ENCODE measurements around the gene PCSK9. TPM values are rescaled to one million over a fixed set of nuclear protein-coding genes. Genes with fewer than 3 reads are reported as not detected.

PCSK9 gene
- total RNA-seq, 1 donor from 2014 or later = 6.8 TPM

GRCh38 chr1:55045430-55045829, 6.1 kb downstream of the PCSK9 start:
- DNase-seq (ENCODE audit: low spot score) = no peak
- Mint-ChIP-seq H3K36me3 (ENCODE audit: low read depth, unreplicated experiment) (no peaks in the 10 kb centered on the region), H3K27ac (ENCODE audit: unreplicated experiment) (no peak overlapping the region), H3K9me3 (ENCODE audit: unreplicated experiment) (no peaks in the 10 kb centered on the region), H3K4me1 (ENCODE audit: unreplicated experiment) (no peaks in the 10 kb centered on the region), H3K27me3 (ENCODE audit: unreplicated experiment) (peaks cover 10% of the 10 kb centered on the region), H3K4me3 (ENCODE audit: unreplicated experiment) (no peak overlapping the region)
- TF ChIP-seq, protein P1, sequence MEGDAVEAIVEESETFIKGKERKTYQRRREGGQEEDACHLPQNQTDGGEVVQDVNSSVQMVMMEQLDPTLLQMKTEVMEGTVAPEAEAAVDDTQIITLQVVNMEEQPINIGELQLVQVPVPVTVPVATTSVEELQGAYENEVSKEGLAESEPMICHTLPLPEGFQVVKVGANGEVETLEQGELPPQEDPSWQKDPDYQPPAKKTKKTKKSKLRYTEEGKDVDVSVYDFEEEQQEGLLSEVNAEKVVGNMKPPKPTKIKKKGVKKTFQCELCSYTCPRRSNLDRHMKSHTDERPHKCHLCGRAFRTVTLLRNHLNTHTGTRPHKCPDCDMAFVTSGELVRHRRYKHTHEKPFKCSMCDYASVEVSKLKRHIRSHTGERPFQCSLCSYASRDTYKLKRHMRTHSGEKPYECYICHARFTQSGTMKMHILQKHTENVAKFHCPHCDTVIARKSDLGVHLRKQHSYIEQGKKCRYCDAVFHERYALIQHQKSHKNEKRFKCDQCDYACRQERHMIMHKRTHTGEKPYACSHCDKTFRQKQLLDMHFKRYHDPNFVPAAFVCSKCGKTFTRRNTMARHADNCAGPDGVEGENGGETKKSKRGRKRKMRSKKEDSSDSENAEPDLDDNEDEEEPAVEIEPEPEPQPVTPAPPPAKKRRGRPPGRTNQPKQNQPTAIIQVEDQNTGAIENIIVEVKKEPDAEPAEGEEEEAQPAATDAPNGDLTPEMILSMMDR (IDR thresholded peaks at IDR 0.05; ENCODE audit: unreplicated experiment) = no peak

- Mint-ChIP-seq H3K27me3 (ENCODE audit: unreplicated experiment) (peaks cover 9% of the 10 kb centered on the region), H3K4me3 (ENCODE audit: unreplicated experiment) (no peak overlapping the region), H3K36me3 (ENCODE audit: low read depth, unreplicated experiment) (no peaks in the 10 kb centered on the region), H3K9me3 (ENCODE audit: unreplicated experiment) (no peaks in the 10 kb centered on the region), H3K4me1 (ENCODE audit: unreplicated experiment) (peaks cover 11% of the 10 kb centered on the region), H3K27ac (ENCODE audit: unreplicated experiment) (no peak overlapping the region)
- no peak for DNase-seq (ENCODE audit: low spot score)
- TF ChIP-seq, protein P1 (IDR thresholded peaks at IDR 0.05; ENCODE audit: unreplicated experiment) = no peak
These were observed 7.5 kb downstream of the PCSK9 start for GRCh38 chr1:55046871-55047270.

DNA sequence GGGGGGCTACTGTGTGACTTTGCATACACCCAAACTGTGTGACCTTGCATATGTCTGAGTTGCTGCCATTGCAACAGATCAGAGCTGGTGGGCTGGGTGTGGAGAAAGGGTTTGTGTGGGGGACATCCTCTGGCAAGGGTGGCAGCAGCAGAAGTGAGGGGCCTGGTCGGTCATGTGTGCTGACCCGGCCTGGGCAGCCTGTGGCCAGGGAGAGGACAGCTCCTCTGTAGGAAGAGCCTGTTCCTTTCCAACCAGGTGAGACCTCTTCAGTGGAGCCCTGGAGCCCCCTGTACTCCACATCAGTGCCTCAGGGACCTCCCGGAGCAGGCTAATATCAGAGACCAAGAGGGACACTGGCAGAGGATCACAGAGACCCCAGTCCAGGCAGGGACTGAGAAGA, 8.3 kb downstream of the PCSK9 start:
- Mint-ChIP-seq H3K27ac (ENCODE audit: unreplicated experiment) (no peak overlapping the region), H3K4me1 (ENCODE audit: unreplicated experiment) (peaks cover 12% of the 10 kb centered on the region)

DNA sequence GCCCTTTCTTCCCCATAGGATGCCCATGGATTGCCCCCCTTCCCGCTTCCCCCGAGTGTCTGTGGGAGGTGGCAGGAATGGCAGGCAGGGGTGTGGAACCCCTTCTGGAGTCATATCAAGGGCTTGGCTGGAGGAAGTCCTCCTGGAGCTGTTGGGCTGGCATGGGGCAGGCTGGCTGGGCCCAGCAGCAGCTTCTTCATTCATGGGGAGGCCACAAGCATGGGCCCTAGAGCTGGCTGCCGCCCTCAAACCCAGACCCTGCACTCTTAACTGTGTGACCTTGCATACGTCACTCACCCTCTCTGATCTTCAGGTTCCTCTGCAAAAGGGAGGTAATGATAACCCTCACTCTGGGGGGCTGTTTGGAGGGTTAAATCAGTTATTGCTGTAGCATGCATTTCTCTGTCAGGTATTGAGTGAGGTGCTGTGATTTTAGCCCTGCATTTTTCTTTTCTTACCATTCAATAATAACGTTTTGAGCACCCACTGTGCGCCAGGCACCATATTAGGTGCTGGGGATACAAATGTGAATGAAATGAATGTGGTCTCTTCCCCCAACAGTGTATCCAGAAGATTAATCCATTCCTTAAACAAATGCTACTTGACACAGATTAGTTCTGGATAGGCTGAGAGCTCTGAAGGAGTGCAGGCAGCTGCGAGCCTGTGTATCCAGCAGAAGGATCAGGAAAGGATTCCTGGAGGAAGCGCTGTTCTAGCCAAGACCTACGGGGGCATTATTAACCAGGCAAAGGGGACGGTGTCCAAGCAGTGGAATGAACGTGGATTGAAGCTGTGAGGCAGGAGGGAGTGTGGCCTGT, 9.3 kb downstream of the PCSK9 start:
- peaks cover 12% of the 10 kb centered on the region for H3K4me1 Mint-ChIP-seq (ENCODE audit: unreplicated experiment)
- TF ChIP-seq, protein P1 (IDR thresholded peaks at IDR 0.05; ENCODE audit: unreplicated experiment) = no peak
- DNase-seq (ENCODE audit: low spot score) = no peak
- H3K27ac Mint-ChIP-seq (ENCODE audit: unreplicated experiment) = no peak overlapping the region
- H3K4me3 Mint-ChIP-seq (ENCODE audit: unreplicated experiment) = peak overlapping the region; percentile 74
- no peaks in the 10 kb centered on the region for H3K36me3 Mint-ChIP-seq (ENCODE audit: low read depth, unreplicated experiment)
- H3K9me3 Mint-ChIP-seq (ENCODE audit: unreplicated experiment) = no peaks in the 10 kb centered on the region
- H3K27me3 Mint-ChIP-seq (ENCODE audit: unreplicated experiment) = peaks cover 9% of the 10 kb centered on the region

More for the DNA sequence above, 8.3 kb downstream of the PCSK9 start:
- Mint-ChIP-seq H3K36me3 (ENCODE audit: low read depth, unreplicated experiment) (no peaks in the 10 kb centered on the region), H3K9me3 (ENCODE audit: unreplicated experiment) (no peaks in the 10 kb centered on the region), H3K27me3 (ENCODE audit: unreplicated experiment) (peaks cover 9% of the 10 kb centered on the region), H3K4me3 (ENCODE audit: unreplicated experiment) (no peak overlapping the region)
- TF ChIP-seq, protein P1 (IDR thresholded peaks at IDR 0.05; ENCODE audit: unreplicated experiment) = no peak
- DNase-seq (ENCODE audit: low spot score) = no peak

GRCh38 chr1:55049271-55049913, 10.0 kb downstream of the PCSK9 start:
- DNase-seq (ENCODE audit: low spot score) = no peak
- H3K9me3 Mint-ChIP-seq (ENCODE audit: unreplicated experiment) = no peaks in the 10 kb centered on the region
- peaks cover 12% of the 10 kb centered on the region for H3K4me1 Mint-ChIP-seq (ENCODE audit: unreplicated experiment)
- no peak overlapping the region for H3K27ac Mint-ChIP-seq (ENCODE audit: unreplicated experiment)
- no peak overlapping the region for H3K4me3 Mint-ChIP-seq (ENCODE audit: unreplicated experiment)
- H3K36me3 Mint-ChIP-seq (ENCODE audit: low read depth, unreplicated experiment) = no peaks in the 10 kb centered on the region
- H3K27me3 Mint-ChIP-seq (ENCODE audit: unreplicated experiment) = peaks cover 9% of the 10 kb centered on the region
- TF ChIP-seq, protein P1 (IDR thresholded peaks at IDR 0.05; ENCODE audit: unreplicated experiment) = no peak
